GM19328 (cell line): ENCODE data around the gene SORCS2.

Experiments
- ATAC-seq: cut with Tn5 transposase; IDR thresholded peaks from one replicate; pipeline ENCODE4 v1.9.1; 2021; ENCODE audit warnings: mild to moderate bottlenecking, moderate library complexity; ENCODE audit not compliant: unreplicated experiment

Gene SORCS2

GRCh38 chr4:7460566-7460965 lies 268.2 kb downstream of the SORCS2 start:
- no peak for ATAC-seq

- no peak for ATAC-seq
Observed at GRCh38 chr4:7461230-7461629, 268.9 kb downstream of the SORCS2 start.

GRCh38 chr4:7462509-7462971 lies 270.2 kb downstream of the SORCS2 start:
- ATAC-seq, result no peak

GRCh38 chr4:7463566-7464258 lies 271.4 kb downstream of the SORCS2 start:
- ATAC-seq, result no peak

- no peak for ATAC-seq
Observed at GRCh38 chr4:7464259-7464655, 271.9 kb downstream of the SORCS2 start.

GRCh38 chr4:7465017-7465416 lies 272.7 kb downstream of the SORCS2 start:
- ATAC-seq, result no peak

GRCh38 chr4:7466215-7466614 lies 273.9 kb downstream of the SORCS2 start:
- ATAC-seq, result no peak

GRCh38 chr4:7466904-7467303 lies 274.6 kb downstream of the SORCS2 start:
- no peak for ATAC-seq

GRCh38 chr4:7467471-7467870 lies 275.1 kb downstream of the SORCS2 start:
- ATAC-seq, result no peak

- ATAC-seq, result no peak
Observed at GRCh38 chr4:7469023-7469422, 276.7 kb downstream of the SORCS2 start.

- ATAC-seq, result no peak
Observed at GRCh38 chr4:7470111-7470510, 277.8 kb downstream of the SORCS2 start.

GRCh38 chr4:7470522-7471128 lies 278.3 kb downstream of the SORCS2 start:
- ATAC-seq, result no peak

GRCh38 chr4:7472442-7473013 lies 280.2 kb downstream of the SORCS2 start:
- ATAC-seq, result no peak

GRCh38 chr4:7473081-7473480 lies 280.7 kb downstream of the SORCS2 start:
- ATAC-seq, result no peak

GRCh38 chr4:7474320-7474719 lies 282.0 kb downstream of the SORCS2 start:
- ATAC-seq, result no peak

GRCh38 chr4:7475207-7475606 lies 282.9 kb downstream of the SORCS2 start:
- ATAC-seq, result no peak

GRCh38 chr4:7476820-7477219 lies 284.5 kb downstream of the SORCS2 start:
- ATAC-seq, result no peak

GRCh38 chr4:7477695-7478094 lies 285.4 kb downstream of the SORCS2 start:
- ATAC-seq, result no peak

- no peak for ATAC-seq
Observed at GRCh38 chr4:7478665-7479064, 286.3 kb downstream of the SORCS2 start.

GRCh38 chr4:7480423-7480822 lies 288.1 kb downstream of the SORCS2 start:
- ATAC-seq, result no peak

- ATAC-seq, result no peak
Observed at GRCh38 chr4:7481227-7481626, 288.9 kb downstream of the SORCS2 start.

GRCh38 chr4:7485096-7485495 lies 292.8 kb downstream of the SORCS2 start:
- no peak for ATAC-seq
